Liver (tissue), 3 donors: ENCODE results near the gene KCNE5.

Experiments
- ATF3 ChIP-seq: IDR thresholded peaks from 2 replicates; pipeline ENCODE4 v1.6.1; 2016; ENCODE audit warnings: antibody characterized with exemption
- CTCF ChIP-seq: fragments of 150-350 bp; IDR thresholded peaks from 2 replicates; pipeline ENCODE4 v1.5.1; 2017; ENCODE audit warnings: improper control_type of control experiment, low read depth, low read length; ENCODE audit not compliant: missing input control
- EGR1 ChIP-seq, 2 donors: IDR thresholded peaks; 2 replicates each; pipeline ENCODE4 v1.6.1; 2016 to 2018; ENCODE audit warnings: antibody characterized with exemption in 2 of 2, low read depth in 2 of 2
- GABPA ChIP-seq, 2 donors: IDR thresholded peaks in 1 of 2; conservative IDR thresholded peaks in 1 of 2; 2 replicates each; pipeline ENCODE4 v1.6.1; 2016; ENCODE audit warnings: antibody characterized with exemption in 2 of 2, mild to moderate bottlenecking in 1 of 2, moderate library complexity in 1 of 2
- HNF4A ChIP-seq, 2 donors: conservative IDR thresholded peaks; 2 replicates each; pipeline ENCODE4 v1.6.1; 2016; ENCODE audit warnings: antibody characterized with exemption in 2 of 2, mild to moderate bottlenecking in 2 of 2
- JUND ChIP-seq, 2 donors: IDR thresholded peaks; 2 replicates each; pipeline ENCODE4 v1.6.1; 2016; ENCODE audit warnings: antibody characterized with exemption in 2 of 2
- MAX ChIP-seq: IDR thresholded peaks from 2 replicates; pipeline ENCODE4 v1.6.1; 2016; ENCODE audit warnings: antibody characterized with exemption
- RAD21 ChIP-seq, 2 donors: IDR thresholded peaks; 2 replicates each; pipeline ENCODE4 v1.6.1; 2016; ENCODE audit warnings: antibody characterized with exemption in 2 of 2, mild to moderate bottlenecking in 2 of 2
- REST ChIP-seq: IDR thresholded peaks from 2 replicates; pipeline ENCODE4 v1.6.1; 2016; ENCODE audit warnings: antibody characterized with exemption, mild to moderate bottlenecking
- RXRA ChIP-seq, 2 donors: IDR thresholded peaks; 2 replicates each; pipeline ENCODE4 v1.6.1; 2017 to 2018; ENCODE audit warnings: antibody characterized with exemption in 2 of 2, mild to moderate bottlenecking in 1 of 2
- SP1 ChIP-seq: IDR thresholded peaks from 2 replicates; pipeline ENCODE4 v1.6.1; 2018; ENCODE audit warnings: antibody characterized with exemption, mild to moderate bottlenecking
- TAF1 ChIP-seq: conservative IDR thresholded peaks from 2 replicates; pipeline ENCODE4 v1.6.1; 2016; ENCODE audit warnings: antibody characterized with exemption, mild to moderate bottlenecking
- YY1 ChIP-seq: IDR thresholded peaks from 2 replicates; pipeline ENCODE4 v1.6.1; 2016; ENCODE audit warnings: antibody characterized with exemption, mild to moderate bottlenecking
- ZBTB33 ChIP-seq: IDR thresholded peaks from 2 replicates; pipeline ENCODE4 v1.6.1; 2016; ENCODE audit warnings: antibody characterized with exemption
- donor health status: healthy.
- donor health status: healthy.

- TF ChIP-seq CTCF: no peak
- TF ChIP-seq RAD21 (IDR thresholded peaks at IDR 0.05): no peak
- TF ChIP-seq EGR1 (IDR thresholded peaks at IDR 0.05; ENCODE audit: low read depth in 2 of 2): no peak
- no peak for TF ChIP-seq JUND (IDR thresholded peaks at IDR 0.05)
- no peak for TF ChIP-seq REST
- no peak for TF ChIP-seq ZBTB33
- TF ChIP-seq YY1: no peak
- TF ChIP-seq HNF4A (conservative IDR thresholded peaks at IDR 0.05): no peak
- TF ChIP-seq ATF3: no peak
- no peak for TF ChIP-seq MAX
- TF ChIP-seq GABPA (IDR thresholded peaks at IDR 0.05 in 1 of 2, conservative IDR thresholded peaks at IDR 0.05 in 1 of 2): no peak
- no peak for TF ChIP-seq SP1
- TF ChIP-seq TAF1: no peak
- TF ChIP-seq RXRA (IDR thresholded peaks at IDR 0.05): no peak
Observed at GRCh38 chrX:109585488-109585887, 39.5 kb downstream of the KCNE5 start.
